ENCODE measurements around the gene INPP5J. TPM values are rescaled to one million over a fixed set of nuclear protein-coding genes. Genes with fewer than 3 reads are reported as not detected.

INPP5J gene
- polyA plus RNA-seq, 1 donor from 2014 or later = 3.7 TPM

DNA sequence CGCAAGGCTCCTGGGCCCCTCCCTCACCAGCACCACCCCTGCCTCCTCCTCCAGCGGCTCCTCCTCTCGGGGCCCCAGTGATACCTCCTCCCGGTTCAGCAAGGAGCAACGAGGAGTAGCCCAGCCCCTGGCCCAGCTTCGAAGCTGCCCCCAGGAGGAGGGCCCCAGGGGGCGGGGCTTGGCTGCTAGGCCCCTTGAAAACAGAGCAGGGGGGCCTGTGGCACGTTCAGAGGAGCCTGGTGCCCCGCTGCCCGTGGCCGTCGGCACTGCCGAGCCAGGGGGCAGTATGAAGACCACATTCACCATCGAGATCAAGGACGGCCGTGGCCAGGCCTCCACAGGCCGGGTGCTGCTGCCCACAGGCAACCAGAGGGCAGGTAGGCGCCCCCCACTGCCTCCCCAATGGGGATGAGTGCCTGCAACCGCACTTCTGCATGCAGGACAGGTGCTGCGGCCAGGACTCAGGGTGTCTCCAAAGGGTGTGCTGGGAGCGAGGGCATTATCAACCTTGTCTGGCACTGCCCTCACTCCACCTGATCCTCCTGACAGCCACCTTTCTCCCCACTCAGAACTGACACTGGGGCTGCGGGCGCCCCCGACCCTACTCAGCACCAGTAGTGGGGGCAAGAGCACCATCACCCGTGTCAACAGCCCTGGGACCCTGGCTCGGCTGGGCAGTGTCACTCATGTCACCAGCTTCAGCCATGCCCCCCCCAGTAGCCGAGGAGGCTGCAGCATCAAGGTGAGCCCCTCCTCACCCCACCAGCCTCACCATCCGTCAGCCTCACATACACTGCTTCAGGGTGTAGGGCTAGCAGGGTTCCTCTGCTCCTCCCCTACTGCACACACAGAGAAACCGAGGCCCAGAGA lies 31.4 kb upstream of the INPP5J start:
- Histone ChIP-seq H2AFZ (ENCODE audit: low read depth, low read length) (no peak overlapping the region), H3K27ac (ENCODE audit: low read length) (no peak overlapping the region), H3K4me3 (ENCODE audit: low read length) (no peak overlapping the region), H3K9ac (ENCODE audit: low read length) (no peak overlapping the region), H3K36me3 (ENCODE audit: insufficient read depth, low read length) (no peaks in the 10 kb centered on the region), H3K9me3 (ENCODE audit: low read length) (no peaks in the 10 kb centered on the region), H3K27me3 (ENCODE audit: insufficient read depth, low read depth, low read length) (no peaks in the 10 kb centered on the region), H4K20me1 (ENCODE audit: insufficient read depth) (no peaks in the 10 kb centered on the region), H3K4me2 (ENCODE audit: low read length) (no peak overlapping the region), H3K79me2 (replicated peaks; ENCODE audit: insufficient read depth, low read length) (no peaks in the 10 kb centered on the region), H3F3A (ENCODE audit: insufficient read depth, low read length, poor library complexity, severe bottlenecking) (no peaks in the 10 kb centered on the region), H3K9me2 (ENCODE audit: insufficient read depth, low read length) (no peaks in the 10 kb centered on the region)
- TF ChIP-seq, protein P1, sequence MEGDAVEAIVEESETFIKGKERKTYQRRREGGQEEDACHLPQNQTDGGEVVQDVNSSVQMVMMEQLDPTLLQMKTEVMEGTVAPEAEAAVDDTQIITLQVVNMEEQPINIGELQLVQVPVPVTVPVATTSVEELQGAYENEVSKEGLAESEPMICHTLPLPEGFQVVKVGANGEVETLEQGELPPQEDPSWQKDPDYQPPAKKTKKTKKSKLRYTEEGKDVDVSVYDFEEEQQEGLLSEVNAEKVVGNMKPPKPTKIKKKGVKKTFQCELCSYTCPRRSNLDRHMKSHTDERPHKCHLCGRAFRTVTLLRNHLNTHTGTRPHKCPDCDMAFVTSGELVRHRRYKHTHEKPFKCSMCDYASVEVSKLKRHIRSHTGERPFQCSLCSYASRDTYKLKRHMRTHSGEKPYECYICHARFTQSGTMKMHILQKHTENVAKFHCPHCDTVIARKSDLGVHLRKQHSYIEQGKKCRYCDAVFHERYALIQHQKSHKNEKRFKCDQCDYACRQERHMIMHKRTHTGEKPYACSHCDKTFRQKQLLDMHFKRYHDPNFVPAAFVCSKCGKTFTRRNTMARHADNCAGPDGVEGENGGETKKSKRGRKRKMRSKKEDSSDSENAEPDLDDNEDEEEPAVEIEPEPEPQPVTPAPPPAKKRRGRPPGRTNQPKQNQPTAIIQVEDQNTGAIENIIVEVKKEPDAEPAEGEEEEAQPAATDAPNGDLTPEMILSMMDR (IDR thresholded peaks at IDR 0.05; ENCODE audit: poor library complexity, severe bottlenecking) = no peak
- TF ChIP-seq MXI1 (conservative IDR thresholded peaks at IDR 0.05; ENCODE audit: poor library complexity, severe bottlenecking) (no peak), POLR2AphosphoS5 (IDR thresholded peaks at IDR 0.05) (no peak)

DNA sequence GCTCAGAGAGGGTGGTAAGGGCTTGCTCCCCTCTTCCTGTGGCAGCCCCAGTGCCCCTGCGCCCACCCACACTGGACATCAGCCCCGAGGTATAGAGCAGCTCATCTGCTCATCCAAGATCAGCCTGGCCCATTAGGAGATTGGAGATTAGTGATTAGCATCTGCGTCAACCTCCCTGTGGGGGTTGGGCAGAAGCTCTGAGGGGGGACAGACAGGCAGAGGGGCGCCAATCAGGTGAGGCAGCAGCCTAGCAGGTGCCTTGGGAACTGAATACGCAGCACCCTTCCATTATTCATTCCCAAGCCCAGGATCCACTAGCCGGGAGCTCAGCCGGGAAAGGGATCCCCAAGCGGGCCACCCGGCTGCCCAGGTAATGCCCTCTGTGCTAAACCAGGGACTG lies 30.6 kb upstream of the INPP5J start:
- Histone ChIP-seq H4K20me1 (ENCODE audit: insufficient read depth) (no peaks in the 10 kb centered on the region), H3F3A (ENCODE audit: insufficient read depth, low read length, poor library complexity, severe bottlenecking) (no peaks in the 10 kb centered on the region), H3K27ac (ENCODE audit: low read length) (no peak overlapping the region), H3K27me3 (ENCODE audit: insufficient read depth, low read depth, low read length) (no peaks in the 10 kb centered on the region), H3K9me3 (ENCODE audit: low read length) (no peaks in the 10 kb centered on the region), H3K79me2 (replicated peaks; ENCODE audit: insufficient read depth, low read length) (no peaks in the 10 kb centered on the region), H3K4me2 (ENCODE audit: low read length) (no peak overlapping the region), H3K9me2 (ENCODE audit: insufficient read depth, low read length) (no peaks in the 10 kb centered on the region), H3K9ac (ENCODE audit: low read length) (no peak overlapping the region), H3K4me3 (ENCODE audit: low read length) (no peak overlapping the region), H2AFZ (ENCODE audit: low read depth, low read length) (no peak overlapping the region), H3K36me3 (ENCODE audit: insufficient read depth, low read length) (no peaks in the 10 kb centered on the region)
- TF ChIP-seq, protein P2, sequence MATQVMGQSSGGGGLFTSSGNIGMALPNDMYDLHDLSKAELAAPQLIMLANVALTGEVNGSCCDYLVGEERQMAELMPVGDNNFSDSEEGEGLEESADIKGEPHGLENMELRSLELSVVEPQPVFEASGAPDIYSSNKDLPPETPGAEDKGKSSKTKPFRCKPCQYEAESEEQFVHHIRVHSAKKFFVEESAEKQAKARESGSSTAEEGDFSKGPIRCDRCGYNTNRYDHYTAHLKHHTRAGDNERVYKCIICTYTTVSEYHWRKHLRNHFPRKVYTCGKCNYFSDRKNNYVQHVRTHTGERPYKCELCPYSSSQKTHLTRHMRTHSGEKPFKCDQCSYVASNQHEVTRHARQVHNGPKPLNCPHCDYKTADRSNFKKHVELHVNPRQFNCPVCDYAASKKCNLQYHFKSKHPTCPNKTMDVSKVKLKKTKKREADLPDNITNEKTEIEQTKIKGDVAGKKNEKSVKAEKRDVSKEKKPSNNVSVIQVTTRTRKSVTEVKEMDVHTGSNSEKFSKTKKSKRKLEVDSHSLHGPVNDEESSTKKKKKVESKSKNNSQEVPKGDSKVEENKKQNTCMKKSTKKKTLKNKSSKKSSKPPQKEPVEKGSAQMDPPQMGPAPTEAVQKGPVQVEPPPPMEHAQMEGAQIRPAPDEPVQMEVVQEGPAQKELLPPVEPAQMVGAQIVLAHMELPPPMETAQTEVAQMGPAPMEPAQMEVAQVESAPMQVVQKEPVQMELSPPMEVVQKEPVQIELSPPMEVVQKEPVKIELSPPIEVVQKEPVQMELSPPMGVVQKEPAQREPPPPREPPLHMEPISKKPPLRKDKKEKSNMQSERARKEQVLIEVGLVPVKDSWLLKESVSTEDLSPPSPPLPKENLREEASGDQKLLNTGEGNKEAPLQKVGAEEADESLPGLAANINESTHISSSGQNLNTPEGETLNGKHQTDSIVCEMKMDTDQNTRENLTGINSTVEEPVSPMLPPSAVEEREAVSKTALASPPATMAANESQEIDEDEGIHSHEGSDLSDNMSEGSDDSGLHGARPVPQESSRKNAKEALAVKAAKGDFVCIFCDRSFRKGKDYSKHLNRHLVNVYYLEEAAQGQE (IDR thresholded peaks at IDR 0.05; ENCODE audit: borderline replicate concordance) = no peak
- TF ChIP-seq, protein P1 (IDR thresholded peaks at IDR 0.05; ENCODE audit: poor library complexity, severe bottlenecking) = no peak
- TF ChIP-seq MXI1 (conservative IDR thresholded peaks at IDR 0.05; ENCODE audit: poor library complexity, severe bottlenecking) (no peak), SMC3 (conservative IDR thresholded peaks at IDR 0.05; ENCODE audit: poor library complexity) (no peak), POLR2AphosphoS5 (IDR thresholded peaks at IDR 0.05) (no peak)
